Activated naive CD4-positive, alpha-beta T cell treated with anti-CD3 and anti-CD28 coated beads for 36 hours (primary cell): ENCODE results near the gene CEL. TPM values are rescaled to one million over a fixed set of nuclear protein-coding genes. Genes with fewer than 3 reads are reported as not detected.

Experiments used
- CTCF ChIA-PET: fragments of 350-600 bp; sonication (Branson Sonifier 250); formaldehyde crosslinking; loops from one replicate; lab custom pipeline; 2021; ENCODE audit warnings: antibody characterized with exemption; lab: Charles Lee
- DNase-seq: peaks from one replicate; pipeline ENCODE4 v3.0.0-alpha.2; 2020
- H3K27ac Mint-ChIP-seq: one replicate; pipeline ENCODE4 v1.8.0; 2021; ENCODE audit warnings: mild to moderate bottlenecking, mixed read lengths
- H3K27me3 Mint-ChIP-seq: one replicate; pipeline ENCODE4 v1.8.0; 2021; ENCODE audit warnings: low read depth, mixed read lengths
- H3K36me3 Mint-ChIP-seq: one replicate; pipeline ENCODE4 v1.8.0; 2021; ENCODE audit warnings: low read depth, mixed read lengths
- H3K4me1 Mint-ChIP-seq: one replicate; pipeline ENCODE4 v1.8.0; 2021; ENCODE audit warnings: low read depth, mixed read lengths
- H3K4me3 Mint-ChIP-seq: one replicate; pipeline ENCODE4 v1.8.0; 2021; ENCODE audit warnings: mild to moderate bottlenecking, moderate library complexity, mixed read lengths
- H3K9me3 Mint-ChIP-seq: one replicate; pipeline ENCODE4 v1.8.0; 2021; ENCODE audit warnings: mixed read lengths
- intact Hi-C: fragments of 100-400 bp; cut with micrococcal nuclease; formaldehyde crosslinking; loops from one replicate; pipeline ENCODE4 v1.15.1; 2023
- microRNA-seq: library from miRNA; unstranded; fragments of <30 nt; microRNA quantifications from one replicate; pipeline ENCODE4 v1.2.0, GENCODE V29; 2022; ENCODE audit warnings: borderline microRNAs expressed, borderline replicate concordance
- total RNA-seq, 2 experiments: library from RNA; stranded (reverse); gene quantifications; one replicate each; pipeline ENCODE4 v1.2.3, GENCODE V29; 2021

The CEL gene
- total RNA-seq, 2 experiments from 2014 or later = 2.1 to 2.2 TPM

- peak overlapping the region; percentile 54 for H3K4me3 Mint-ChIP-seq
- intact Hi-C loops = no loop called here
- H3K27me3 Mint-ChIP-seq = no peaks in the 10 kb centered on the region
- H3K9me3 Mint-ChIP-seq = no peaks in the 10 kb centered on the region
- H3K4me1 Mint-ChIP-seq = peaks cover 59% of the 10 kb centered on the region
- CTCF ChIA-PET = interaction anchor here (0.7 to 7.2 kb wide), 3 partner anchors 18 to 97 kb away, joined by 3 to 85 read pairs (median 5); no protein-coding TSS in a partner anchor
- no peak for DNase-seq
- peaks cover 2% of the 10 kb centered on the region for H3K36me3 Mint-ChIP-seq
- no peak overlapping the region for H3K27ac Mint-ChIP-seq
Observed at GRCh38 chr9:133118568-133118967, 56.8 kb downstream of the CEL start.

DNA sequence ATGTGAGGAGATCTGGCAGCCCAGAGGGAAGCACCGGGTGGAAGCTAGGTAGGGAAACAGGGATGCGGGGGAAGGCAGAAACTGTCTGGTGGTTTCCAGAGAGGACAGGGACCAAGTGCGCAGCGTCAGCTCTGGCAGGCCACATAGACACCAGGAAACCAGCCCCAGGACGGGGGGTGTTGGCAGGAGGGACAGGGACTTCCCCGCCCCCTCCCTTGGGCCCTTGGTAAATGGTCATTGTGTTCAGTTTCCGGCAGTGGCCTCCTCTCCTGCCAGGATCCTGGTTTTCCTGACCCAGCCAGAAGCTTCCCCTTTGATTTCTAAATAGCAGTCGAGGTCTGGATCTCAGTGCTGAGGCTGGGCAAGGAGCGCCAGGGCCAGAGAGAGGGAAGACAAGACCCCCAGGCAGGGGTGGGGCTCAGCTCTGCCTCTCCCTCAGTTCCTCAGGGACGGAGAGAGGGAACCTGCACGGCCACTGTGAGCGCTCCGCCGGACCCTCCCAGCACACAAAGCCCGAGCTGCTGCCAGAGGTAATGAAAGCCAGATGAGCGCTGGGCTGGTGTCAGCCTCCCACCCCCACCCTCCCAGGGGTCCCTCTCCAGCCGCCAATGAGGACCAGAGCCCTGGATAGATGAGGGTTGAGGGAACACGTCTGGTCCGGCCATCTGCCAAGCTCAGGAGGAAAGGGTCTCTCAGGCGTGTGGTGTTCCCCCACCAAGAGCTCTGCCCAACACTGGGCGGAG lies 57.5 kb downstream of the CEL start:
- CTCF ChIA-PET = interaction anchor here (0.6 to 7.2 kb wide), 4 partner anchors 9 to 97 kb away, joined by 3 to 85 read pairs (median 4); no protein-coding TSS in a partner anchor
- Mint-ChIP-seq H3K27me3 (no peaks in the 10 kb centered on the region), H3K4me3 (peak overlapping the region; percentile 54), H3K4me1 (peaks cover 54% of the 10 kb centered on the region), H3K27ac (no peak overlapping the region), H3K36me3 (peaks cover 2% of the 10 kb centered on the region), H3K9me3 (no peaks in the 10 kb centered on the region)
- intact Hi-C loops = no loop called here
- no peak for DNase-seq

DNA sequence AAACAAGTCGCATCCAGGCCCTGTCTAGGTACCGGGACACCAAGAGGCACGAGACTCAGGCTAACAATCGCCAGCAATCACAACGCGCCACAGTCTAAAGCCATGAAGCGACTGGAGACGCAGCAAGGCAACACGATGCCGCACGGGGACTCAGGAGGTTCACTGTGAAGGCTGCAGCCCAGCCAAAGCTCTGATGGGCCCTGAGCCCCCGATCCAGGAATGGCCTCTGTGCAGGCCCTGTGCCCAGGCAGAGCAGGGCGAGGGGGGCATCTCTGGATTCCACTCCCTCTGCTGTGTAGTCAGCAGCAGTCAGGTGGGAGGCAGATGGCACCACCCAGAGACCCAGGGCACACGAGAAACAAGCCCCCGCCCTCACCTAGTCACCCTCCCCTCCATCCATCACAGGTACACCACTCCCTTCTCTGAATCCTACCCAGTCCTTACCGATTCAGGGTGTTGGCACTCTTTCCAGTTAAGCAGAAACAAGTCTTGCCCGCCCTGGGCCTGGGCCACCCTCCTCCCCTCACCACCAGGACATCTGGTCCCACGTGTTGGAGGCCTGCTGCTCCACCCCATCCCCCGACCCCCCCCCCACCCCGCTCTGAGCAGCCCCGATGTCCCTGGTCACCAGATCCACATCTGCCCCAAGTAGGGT lies 58.2 kb downstream of the CEL start:
- DNase-seq = no peak
- Mint-ChIP-seq H3K4me1 (peaks cover 47% of the 10 kb centered on the region), H3K36me3 (peaks cover 2% of the 10 kb centered on the region), H3K27me3 (no peaks in the 10 kb centered on the region), H3K9me3 (no peaks in the 10 kb centered on the region), H3K4me3 (peak overlapping the region; percentile 78), H3K27ac (no peak overlapping the region)
- CTCF ChIA-PET = interaction anchor here (0.8 to 7.2 kb wide), 3 partner anchors 9 to 26 kb away, joined by 3 to 85 read pairs (median 6); no protein-coding TSS in a partner anchor
- intact Hi-C loops = no loop called here

DNA sequence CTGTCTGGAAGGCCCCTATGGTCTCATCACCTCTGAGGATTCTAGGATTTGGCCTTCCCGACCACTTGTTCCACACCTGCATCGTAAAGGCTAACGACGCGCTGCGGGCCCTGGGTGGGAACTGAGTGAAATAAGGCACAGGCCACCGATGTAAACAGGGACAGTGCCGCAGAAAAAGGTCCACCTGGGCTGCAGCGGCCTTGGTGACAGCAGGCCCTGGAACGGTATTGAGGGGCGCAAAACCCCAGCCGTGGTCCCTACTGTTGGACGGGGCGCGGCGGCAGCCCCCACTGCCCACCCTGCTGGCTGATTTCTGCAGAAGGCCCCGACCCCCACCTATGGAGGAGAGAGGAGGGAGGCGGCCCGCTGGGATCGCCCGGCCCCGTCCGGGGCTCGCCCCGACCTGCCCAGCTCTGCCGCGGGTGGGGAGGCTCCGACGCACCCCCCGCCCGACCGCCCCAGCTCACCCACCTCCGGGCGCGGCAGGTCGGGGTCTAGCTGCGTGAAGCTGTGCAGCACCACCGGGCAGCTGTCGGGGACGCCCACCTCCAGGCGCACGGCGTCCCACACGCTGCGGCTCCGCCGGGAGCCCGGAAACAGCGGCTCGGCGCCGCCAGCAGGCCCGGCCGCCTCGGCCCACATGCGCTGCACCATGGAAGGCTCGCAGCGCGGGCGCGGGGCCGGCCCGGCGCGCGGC lies 58.9 kb downstream of the CEL start:
- Mint-ChIP-seq H3K4me1 (peaks cover 42% of the 10 kb centered on the region), H3K36me3 (peaks cover 2% of the 10 kb centered on the region), H3K4me3 (peak overlapping the region; percentile 78), H3K9me3 (no peaks in the 10 kb centered on the region), H3K27me3 (no peaks in the 10 kb centered on the region), H3K27ac (peak overlapping the region; percentile 46)
- CTCF ChIA-PET = interaction anchor here (1.0 kb wide), 1 partner anchor 24 kb away, joined by 6 read pairs; no protein-coding TSS in a partner anchor
- DNase-seq = peak; percentile 20
- intact Hi-C loops = loop anchor here (1.0 kb wide), 4 partner anchors 14 to 90 kb away; partner anchors contain the start of gene GTF3C5

Small RNAs within 50 kb of the gene (microRNA-seq; reads per million reads assigned to microRNA genes)
- 6.6 reads per million, percentile 9 among the genes with 10 or more reads in this experiment for gene MIR6877

Other genes with a start within 250 kb of the CEL start
- gene AK8, start 183.7 kb upstream of the CEL start, total RNA-seq = not detected
- gene SPACA9, start 183.1 kb upstream of the CEL start, total RNA-seq = 1 to 10 TPM; 2.5 to 2.9 TPM
- 10 to 100 TPM; 18.8 to 19.7 TPM for gene TSC1, start 117.4 kb upstream of the CEL start, total RNA-seq
- gene GFI1B, start 83.3 kb upstream of the CEL start, total RNA-seq = not detected
- 100 to 1,000 TPM; 102 to 108 TPM for gene GTF3C5, start 31.0 kb upstream of the CEL start, total RNA-seq
- gene RALGDS, start 59.3 kb downstream of the CEL start, total RNA-seq = 10 to 100 TPM; 29.5 to 32.5 TPM
- gene GBGT1, start 101.9 kb downstream of the CEL start, total RNA-seq = 1 to 10 TPM; 3.9 to 4.7 TPM
- not detected for gene OBP2B, start 147.3 kb downstream of the CEL start, total RNA-seq
- not detected for gene ABO, start 213.2 kb downstream of the CEL start, total RNA-seq